DMS114 treated with DMSO at 0.1 percent for 48 hours (cell line): ENCODE data around the gene CDC45.

ENCODE experiments used
- DNase-seq: peaks from one replicate; lab custom pipeline; 2025; ENCODE audit not compliant: unreplicated experiment; lab: John Stamatoyannopoulos, UW

The CDC45 gene

GRCh38 chr22:19555651-19556050 lies 75.9 kb downstream of the CDC45 start:
- no peak for DNase-seq

GRCh38 chr22:19556963-19557545 lies 77.3 kb downstream of the CDC45 start:
- DNase-seq, result no peak

DNA sequence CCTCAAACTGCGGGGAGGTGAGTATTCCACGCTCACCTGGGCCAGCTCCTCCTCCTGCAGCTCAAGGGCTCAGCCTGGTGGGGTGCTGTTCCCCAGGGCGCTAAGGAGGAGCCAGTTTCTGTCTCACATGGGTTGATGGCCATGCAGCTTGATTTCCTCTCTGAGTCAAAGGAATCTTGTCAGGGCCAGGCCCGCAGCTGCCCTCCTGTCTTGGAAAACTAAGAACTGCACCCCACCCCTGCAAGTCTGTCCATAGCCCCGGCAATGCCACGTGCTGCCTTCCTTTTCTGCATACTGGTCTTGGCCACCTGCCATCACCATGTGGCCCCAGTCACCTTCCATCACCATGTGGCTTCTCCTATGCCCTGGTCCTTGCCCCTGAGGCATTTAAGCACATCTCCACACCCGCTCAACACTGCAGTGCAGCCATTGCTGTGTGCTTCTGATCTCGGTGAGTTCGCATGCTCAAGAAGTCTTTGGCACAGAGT lies 79.6 kb downstream of the CDC45 start:
- DNase-seq, result no peak

DNA sequence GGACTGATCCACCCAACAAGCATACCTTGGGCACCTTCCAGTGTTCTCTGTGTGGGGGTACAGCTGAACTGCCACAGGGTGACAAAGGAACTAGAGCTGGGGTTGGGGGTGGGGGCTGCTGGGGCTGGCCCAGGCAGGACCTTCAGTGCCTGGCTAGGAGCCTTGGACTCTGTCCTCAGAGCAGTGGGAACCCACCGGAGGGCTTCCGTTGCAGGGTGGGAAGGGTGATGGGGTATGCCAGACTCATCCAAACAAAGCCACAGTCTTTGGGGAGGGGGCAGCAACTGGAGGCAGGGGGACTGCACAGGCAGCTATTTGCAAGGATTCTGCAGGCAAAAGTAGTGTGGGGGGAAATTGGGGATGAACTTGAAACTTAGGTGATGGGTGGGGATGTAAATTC lies 80.2 kb downstream of the CDC45 start:
- no peak for DNase-seq

DNA sequence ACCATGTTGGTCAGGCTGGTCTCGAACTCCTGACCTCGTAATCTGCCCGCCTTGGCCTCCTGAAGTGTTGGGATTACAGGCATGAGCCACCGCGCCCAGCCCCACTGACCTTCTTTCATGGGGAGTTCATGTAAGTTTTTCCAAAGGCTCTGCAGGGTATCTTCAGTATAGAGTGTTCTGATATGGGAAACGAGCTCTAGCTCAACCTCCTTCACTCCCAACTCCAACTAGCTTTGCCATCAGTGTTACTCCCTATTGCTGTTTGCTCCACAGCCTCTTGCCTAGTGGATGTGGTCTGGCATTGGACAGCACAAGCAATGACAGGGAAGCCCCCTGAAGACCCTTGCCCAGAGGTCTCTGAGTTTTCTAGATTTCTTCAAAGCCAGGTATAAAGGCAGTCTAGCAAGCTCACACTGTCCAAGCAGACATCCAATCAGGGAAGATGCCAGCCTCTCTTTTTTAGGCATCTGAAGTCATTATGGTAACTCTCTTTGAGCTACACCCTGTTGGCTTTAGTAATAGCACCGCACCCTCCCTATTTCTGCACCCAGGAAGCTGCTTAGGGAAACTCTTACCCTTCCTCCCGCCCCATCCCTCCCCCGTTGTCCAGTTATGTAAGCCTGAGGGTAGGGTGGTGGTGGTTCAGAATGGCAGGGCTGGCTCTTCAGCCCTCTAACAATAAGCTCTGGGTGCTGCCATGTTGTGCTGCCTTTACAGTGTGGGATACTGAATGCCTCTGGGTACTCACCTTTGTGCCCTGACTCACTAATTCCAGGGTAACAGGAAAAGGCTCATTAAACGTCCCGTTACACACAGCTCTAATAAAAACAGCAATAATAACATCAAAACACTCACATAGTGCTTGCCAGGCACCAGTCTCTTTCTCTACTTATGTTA lies 85.9 kb downstream of the CDC45 start:
- DNase-seq, result no peak

- DNase-seq, result no peak
Measured at GRCh38 chr22:19566279-19567156, 86.8 kb downstream of the CDC45 start.

GRCh38 chr22:19567157-19568009 lies 87.7 kb downstream of the CDC45 start:
- DNase-seq, result no peak

GRCh38 chr22:19568337-19569275 lies 88.9 kb downstream of the CDC45 start:
- no peak for DNase-seq

DNA sequence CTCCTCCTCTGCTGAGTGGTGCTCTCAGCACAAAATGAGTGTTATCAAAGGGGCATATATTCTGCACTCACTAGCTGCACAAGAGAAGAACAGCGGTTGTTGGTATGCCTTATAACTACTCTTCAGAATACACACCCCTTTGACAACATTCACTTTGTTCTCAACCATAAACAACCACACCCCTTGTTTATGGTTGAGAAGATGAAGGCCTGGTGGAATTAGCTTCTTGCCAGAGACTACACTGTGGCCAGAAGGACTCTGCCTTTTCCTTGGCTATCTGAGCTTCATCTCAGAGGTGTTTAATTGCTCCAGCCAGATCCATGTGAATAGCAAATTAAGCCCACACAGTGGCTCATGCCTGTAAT lies 89.5 kb downstream of the CDC45 start:
- DNase-seq, result no peak

- no peak for DNase-seq
Measured at GRCh38 chr22:19569976-19570375, 90.3 kb downstream of the CDC45 start.
